HCT116 (cell line): ENCODE measurements around the gene GATAD2A. TPM values are rescaled to one million over a fixed set of nuclear protein-coding genes. Genes with fewer than 3 reads are reported as not detected.

ENCODE experiments used
- ATAC-seq: fragments of 200-7000 bp; cut with Tn5 transposase; 2 replicates; pipeline ENCODE4 v1.9.1; 2020; ENCODE audit warnings: mild to moderate bottlenecking, moderate library complexity
- BruUV-seq: library from RNA; stranded (reverse); fragments of 400-500 nt; replicated peaks from 2 replicates; lab custom pipeline; 2021; lab: Mats Ljungman, UMichigan
- CTCF ChIA-PET: fragments of 300-600 bp; sonication (Branson Sonifier 250); formaldehyde crosslinking; loops from one replicate; lab custom pipeline; 2021; ENCODE audit warnings: antibody characterized with exemption; lab: Charles Lee
- POLR2A ChIA-PET: fragments of 300-600, 350-600 bp; sonication (Branson Sonifier 250); formaldehyde crosslinking; loops from one replicate; lab custom pipeline; 2021; ENCODE audit warnings: antibody characterized with exemption; lab: Charles Lee
- RAD21 ChIA-PET, 2 experiments: fragments of 300-600 bp; sonication (Branson Sonifier 250); formaldehyde crosslinking; loops; one replicate each; lab custom pipeline; 2023; ENCODE audit warnings: low total read pairs in 2 of 2; ENCODE audit not compliant: uncharacterized antibody in 2 of 2, unreplicated experiment in 2 of 2, low non-redundant PET in 1 of 2; lab: Charles Lee
- DNase-seq: peaks from one replicate; pipeline ENCODE4 v3.0.0-alpha.2; 2010; ENCODE audit warnings: low read depth, low spot score
- H2AFZ ChIP-seq: fragments of 200-600 bp; shearing (Covaris generic), sonication (generic); 2 replicates; pipeline ENCODE4 v1.6.1; 2017; ENCODE audit warnings: low read depth, mixed run types, mixed read lengths, antibody characterized with exemption, low read length; ENCODE audit not compliant: poor library complexity, severe bottlenecking
- H3K27ac ChIP-seq: 2 replicates; pipeline ENCODE4 v1.5.1; 2012; ENCODE audit warnings: low read depth, low read length
- H3K27me3 ChIP-seq: fragments of 200-600 bp; sonication (generic); 2 replicates; pipeline ENCODE4 v1.6.1; 2016; ENCODE audit warnings: mixed run types, low read length, mixed read lengths; ENCODE audit not compliant: insufficient read depth
- H3K36me3 ChIP-seq, 2 experiments: fragments of 200-500 bp in 1 of 2; fragments of 200-600 bp in 1 of 2; sonication (Bioruptor generic) in 1 of 2; sonication (generic) in 1 of 2; 2 replicates each; pipeline versions ENCODE4 v1.5.1 to v1.6.1; 2014 to 2016; ENCODE audit warnings: low read length in 2 of 2, inconsistent platforms in 1 of 2, mixed read lengths in 1 of 2, mixed run types in 1 of 2; ENCODE audit not compliant: insufficient read depth in 2 of 2, control insufficient read depth in 1 of 2
- H3K4me1 ChIP-seq, 2 experiments: fragments of 200-600 bp in 1 of 2; sonication (generic) in 1 of 2; 2 replicates each; pipeline versions ENCODE4 v1.5.1 to v1.6.1; 2012 to 2017; ENCODE audit warnings: low read length in 2 of 2, inconsistent platforms in 1 of 2, mild to moderate bottlenecking in 1 of 2, mixed read lengths in 1 of 2, mixed run types in 1 of 2, moderate library complexity in 1 of 2; ENCODE audit not compliant: insufficient read depth in 2 of 2, control insufficient read depth in 1 of 2
- H3K4me2 ChIP-seq: fragments of 200-600 bp; sonication (generic); 2 replicates; pipeline ENCODE4 v1.6.1; 2017; ENCODE audit warnings: mixed run types, low read length, mixed read lengths
- H3K4me3 ChIP-seq, 2 experiments: fragments of 200-600 bp in 1 of 2; sonication (generic) in 1 of 2; replicated peaks in 1 of 2; 2 replicates each; pipeline ENCODE4 v1.5.1; 2011 to 2016; ENCODE audit warnings: low read length in 2 of 2, control low read depth in 1 of 2, low read depth in 1 of 2, mild to moderate bottlenecking in 1 of 2, mixed read lengths in 1 of 2, mixed run types in 1 of 2
- H3K79me2 ChIP-seq: fragments of 200-600 bp; sonication (generic); 2 replicates; pipeline ENCODE4 v1.6.1; 2017; ENCODE audit warnings: mild to moderate bottlenecking, mixed run types, low read length, moderate library complexity, mixed read lengths; ENCODE audit not compliant: insufficient read depth
- H3K9ac ChIP-seq: fragments of 200-600 bp; sonication (generic); 2 replicates; pipeline ENCODE4 v1.6.1; 2016; ENCODE audit warnings: low read length, mixed read lengths
- H3K9me2 ChIP-seq: fragments of 200-600 bp; sonication (generic), shearing (Covaris generic); 2 replicates; pipeline ENCODE4 v1.6.1; 2017; ENCODE audit warnings: mixed run types, mild to moderate bottlenecking, moderate library complexity; ENCODE audit not compliant: insufficient read depth
- H3K9me3 ChIP-seq, 2 experiments: fragments of 200-500 bp in 1 of 2; fragments of 200-600 bp in 1 of 2; sonication (Bioruptor generic) in 1 of 2; sonication (generic) in 1 of 2; 2 replicates each; pipeline ENCODE4 v1.6.1; 2014 to 2017; ENCODE audit warnings: low read length in 2 of 2, mixed read lengths in 2 of 2, inconsistent platforms in 1 of 2, low read depth in 1 of 2, mild to moderate bottlenecking in 1 of 2, mixed run types in 1 of 2, moderate library complexity in 1 of 2; ENCODE audit not compliant: control insufficient read depth in 1 of 2, insufficient read depth in 1 of 2
- H4K20me1 ChIP-seq: fragments of 200-600 bp; sonication (generic), shearing (Covaris generic); 2 replicates; pipeline ENCODE4 v1.6.1; 2017; ENCODE audit warnings: mixed run types, mild to moderate bottlenecking, moderate library complexity; ENCODE audit not compliant: insufficient read depth
- ATF3 ChIP-seq: IDR thresholded peaks from 2 replicates; pipeline ENCODE4 v1.6.1; 2012
- CBX3 ChIP-seq: IDR thresholded peaks from 2 replicates; pipeline ENCODE4 v1.6.1; 2012; ENCODE audit warnings: low read depth
- CEBPB ChIP-seq: IDR thresholded peaks from 2 replicates; pipeline ENCODE4 v1.6.1; 2012; ENCODE audit warnings: low read depth
- EGR1 ChIP-seq: IDR thresholded peaks from 2 replicates; pipeline ENCODE4 v1.6.1; 2012; ENCODE audit warnings: low read depth
- ELF1 ChIP-seq: IDR thresholded peaks from 2 replicates; pipeline ENCODE4 v1.6.1; 2012; ENCODE audit warnings: low read depth, borderline replicate concordance
- EZH2 ChIP-seq: fragments of 200-600 bp; sonication (generic); IDR thresholded peaks from 2 replicates; pipeline ENCODE4 v1.6.1; 2017; ENCODE audit warnings: antibody characterized with exemption, mixed run types
- FOSL1 ChIP-seq: IDR thresholded peaks from 2 replicates; pipeline ENCODE4 v1.6.1; 2012; ENCODE audit warnings: low read depth
- JUND ChIP-seq: IDR thresholded peaks from 2 replicates; pipeline ENCODE4 v1.6.1; 2012
- MAX ChIP-seq: IDR thresholded peaks from 2 replicates; pipeline ENCODE4 v1.6.1; 2012
- POLR2A ChIP-seq: IDR thresholded peaks from 2 replicates; pipeline ENCODE4 v1.7.0; 2011; ENCODE audit warnings: borderline replicate concordance; ENCODE audit not compliant: insufficient read depth, insufficient read length; ENCODE audit errors: extremely low read depth
- POLR2AphosphoS5 ChIP-seq: IDR thresholded peaks from 2 replicates; pipeline ENCODE4 v1.6.1; 2011; ENCODE audit warnings: mild to moderate bottlenecking, low read depth, low read length, moderate library complexity
- RAD21 ChIP-seq: IDR thresholded peaks from 2 replicates; pipeline ENCODE4 v1.6.1; 2012; ENCODE audit warnings: low read depth, mild to moderate bottlenecking
- REST ChIP-seq: IDR thresholded peaks from 2 replicates; pipeline ENCODE4 v1.6.1; 2012; ENCODE audit warnings: low read depth
- SIN3A ChIP-seq: IDR thresholded peaks from 2 replicates; pipeline ENCODE4 v1.6.1; 2012; ENCODE audit warnings: low read depth
- SP1 ChIP-seq: IDR thresholded peaks from 2 replicates; pipeline ENCODE4 v1.6.1; 2012; ENCODE audit warnings: low read depth
- TCF7L2 ChIP-seq: IDR thresholded peaks from 2 replicates; pipeline ENCODE4 v1.7.0; 2011; ENCODE audit warnings: borderline replicate concordance, inconsistent platforms; ENCODE audit not compliant: insufficient read depth, insufficient read length; ENCODE audit errors: extremely low read depth
- YY1 ChIP-seq: IDR thresholded peaks from 2 replicates; pipeline ENCODE4 v1.6.1; 2011; ENCODE audit warnings: low read length, low read depth, moderate library complexity, mild to moderate bottlenecking; ENCODE audit not compliant: insufficient replicate concordance; ENCODE audit errors: extremely low read depth
- ZBTB33 ChIP-seq: IDR thresholded peaks from 2 replicates; pipeline ENCODE4 v1.6.1; 2011; ENCODE audit warnings: mild to moderate bottlenecking, low read length, moderate library complexity; ENCODE audit not compliant: insufficient replicate concordance; ENCODE audit errors: extremely low read depth
- ZFX ChIP-seq: fragments of 450-650 bp; IDR thresholded peaks from 2 replicates; pipeline ENCODE4 v1.6.1; 2017
- ZNF274 ChIP-seq: fragments of 200-500 bp; sonication (Bioruptor generic); IDR thresholded peaks from 2 replicates; pipeline ENCODE4 v1.6.1; 2014; ENCODE audit warnings: mild to moderate bottlenecking, low read depth, low read length, inconsistent platforms
- intact Hi-C: fragments of 100-400 bp; cut with micrococcal nuclease; formaldehyde crosslinking; loops from 2 replicates; pipeline ENCODE4 v1.10.0; 2022
- total RNA-seq: library from RNA; stranded (reverse); gene quantifications from one replicate; pipeline ENCODE4 v1.2.1, GENCODE V29; 2021; ENCODE audit not compliant: unreplicated experiment

The GATAD2A gene
- total RNA-seq, 1 experiment from 2014 or later, result 130 TPM

- TF ChIP-seq EGR1, result no peak
These were observed 29.1 kb downstream of the GATAD2A start (continued) for GRCh38 chr19:19434483-19435045.

- CTCF ChIA-PET, result no interaction called here
These were observed 30.7 kb downstream of the GATAD2A start for GRCh38 chr19:19436137-19436691.

More at GRCh38 chr19:19436137-19436691, 30.7 kb downstream of the GATAD2A start:
- peaks cover 98% of the 10 kb centered on the region for H3K79me2 ChIP-seq
- peaks cover 0 to 7% of the 10 kb centered on the region in 2 experiments; a peak in 2 of 4 replicates for H3K36me3 ChIP-seq
- no peaks in the 10 kb centered on the region for H3K9me2 ChIP-seq
- no peak overlapping the region for H3K9ac ChIP-seq
- TF ChIP-seq POLR2AphosphoS5 (no peak), REST (no peak), ZBTB33 (no peak), YY1 (no peak), TCF7L2 (no peak), ZNF274 (no peak), ATF3 (no peak), EGR1 (no peak), SIN3A (no peak), POLR2A (no peak), JUND (no peak), SP1 (no peak), CBX3 (no peak), MAX (no peak), RAD21 (no peak), EZH2 (no peak), ZFX (no peak), FOSL1 (no peak), CEBPB (no peak), ELF1 (no peak)
- no peak overlapping the region for H3K4me2 ChIP-seq
- peaks cover 13% of the 10 kb centered on the region; the same call in 1 of the 2 replicates for H4K20me1 ChIP-seq
- no peaks in the 10 kb centered on the region for H3K9me3 ChIP-seq
- POLR2A ChIA-PET, result no interaction called here
- RAD21 ChIA-PET, result no interaction called here
- H3K4me1 ChIP-seq, result no peaks in the 10 kb centered on the region
- DNase-seq, result no peak
- no peak overlapping the region for H2AFZ ChIP-seq
- H3K27me3 ChIP-seq, result no peaks in the 10 kb centered on the region
- H3K27ac ChIP-seq, result no peak overlapping the region
- no peak for ATAC-seq
- H3K4me3 ChIP-seq, result no peak overlapping the region
- intact Hi-C loops, result no loop called here
- BruUV-seq, result no TSS peak
